Mammary epithelial cell (primary cell): ENCODE results near the gene ITGA11.

ENCODE experiments used
- EZH2 ChIP-seq: IDR thresholded peaks from 2 replicates; pipeline ENCODE4 v1.6.1; 2012; ENCODE audit warnings: low read length, inconsistent platforms, borderline replicate concordance
- TF ChIP-seq, protein P1 (sequence below), 2 donors: IDR thresholded peaks in 1 of 2; conservative IDR thresholded peaks in 1 of 2; 2 replicates each; pipeline ENCODE4 v1.5.1; 2011 to 2012; ENCODE audit warnings: inconsistent platforms in 2 of 2, low read length in 2 of 2, mild to moderate bottlenecking in 2 of 2, control low read depth in 1 of 2, low read depth in 1 of 2; ENCODE audit not compliant: insufficient read depth in 1 of 2; ENCODE audit errors: extremely low read depth in 1 of 2

DNA sequence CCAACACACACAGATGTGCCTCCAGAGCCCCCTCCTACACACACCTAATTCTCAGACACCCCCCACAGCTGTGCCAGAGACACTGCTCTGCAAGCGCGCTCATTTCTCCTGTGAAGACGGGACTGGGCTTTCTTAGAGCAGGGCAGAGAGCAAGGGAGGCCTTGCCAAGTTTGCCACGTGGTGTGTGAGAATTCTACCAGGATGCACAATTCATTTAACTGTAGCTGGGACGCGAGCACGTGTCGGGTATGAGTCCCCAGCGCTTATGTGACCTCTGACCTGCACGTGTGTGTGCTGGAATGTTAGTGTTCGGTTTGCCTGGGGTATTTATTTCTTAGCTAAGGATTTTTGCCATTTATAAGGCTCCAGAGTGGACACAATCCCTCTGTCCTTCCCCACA lies 117.4 kb downstream of the ITGA11 start:
- no peak for TF ChIP-seq EZH2
- TF ChIP-seq, protein P1, sequence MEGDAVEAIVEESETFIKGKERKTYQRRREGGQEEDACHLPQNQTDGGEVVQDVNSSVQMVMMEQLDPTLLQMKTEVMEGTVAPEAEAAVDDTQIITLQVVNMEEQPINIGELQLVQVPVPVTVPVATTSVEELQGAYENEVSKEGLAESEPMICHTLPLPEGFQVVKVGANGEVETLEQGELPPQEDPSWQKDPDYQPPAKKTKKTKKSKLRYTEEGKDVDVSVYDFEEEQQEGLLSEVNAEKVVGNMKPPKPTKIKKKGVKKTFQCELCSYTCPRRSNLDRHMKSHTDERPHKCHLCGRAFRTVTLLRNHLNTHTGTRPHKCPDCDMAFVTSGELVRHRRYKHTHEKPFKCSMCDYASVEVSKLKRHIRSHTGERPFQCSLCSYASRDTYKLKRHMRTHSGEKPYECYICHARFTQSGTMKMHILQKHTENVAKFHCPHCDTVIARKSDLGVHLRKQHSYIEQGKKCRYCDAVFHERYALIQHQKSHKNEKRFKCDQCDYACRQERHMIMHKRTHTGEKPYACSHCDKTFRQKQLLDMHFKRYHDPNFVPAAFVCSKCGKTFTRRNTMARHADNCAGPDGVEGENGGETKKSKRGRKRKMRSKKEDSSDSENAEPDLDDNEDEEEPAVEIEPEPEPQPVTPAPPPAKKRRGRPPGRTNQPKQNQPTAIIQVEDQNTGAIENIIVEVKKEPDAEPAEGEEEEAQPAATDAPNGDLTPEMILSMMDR (conservative IDR thresholded peaks at IDR 0.05 in 1 of 2, IDR thresholded peaks at IDR 0.05 in 1 of 2; ENCODE audit: extremely low read depth in 1 of 2, insufficient read depth in 1 of 2, low read depth in 1 of 2, low read length in 2 of 2): no peak
